ENCODE data around the gene GBF1.
A peak's percentile ranks its signal among the peaks of the same experiment; 100 is the strongest.
"Not testable (repeated sequence)": the region's sequence is repeated elsewhere in the genome, so short reads cannot be mapped to it uniquely, and the experiment has no call there.

GBF1 gene

GRCh38 chr10:102302611-102303010 lies 57.3 kb downstream of the GBF1 start:
- DNase-seq = no peak

DNA sequence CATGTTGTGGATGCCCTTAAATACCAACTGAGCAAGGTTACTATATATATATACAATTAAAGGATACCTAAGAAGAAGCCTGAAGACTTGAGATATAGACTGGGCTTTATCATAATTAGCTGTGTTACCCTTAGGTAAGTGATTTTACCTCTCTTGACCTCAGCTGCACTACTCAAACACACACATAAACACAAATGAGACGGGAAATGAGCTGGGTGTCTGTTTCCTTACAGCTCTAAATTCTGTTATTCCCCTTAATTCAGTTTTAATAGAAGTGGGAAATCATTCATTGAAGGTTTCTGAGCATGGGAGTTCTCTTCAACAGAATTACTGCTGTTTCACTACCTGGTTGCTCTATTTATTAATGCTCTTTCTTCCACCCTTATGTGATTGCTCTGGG lies 60.7 kb downstream of the GBF1 start:
- no peak for DNase-seq

GRCh38 chr10:102306710-102307109 lies 61.4 kb downstream of the GBF1 start:
- no peak for DNase-seq

GRCh38 chr10:102308318-102308717 lies 63.0 kb downstream of the GBF1 start:
- DNase-seq = not testable (repeated sequence)

GRCh38 chr10:102309236-102309635 lies 63.9 kb downstream of the GBF1 start:
- no peak for DNase-seq

DNA sequence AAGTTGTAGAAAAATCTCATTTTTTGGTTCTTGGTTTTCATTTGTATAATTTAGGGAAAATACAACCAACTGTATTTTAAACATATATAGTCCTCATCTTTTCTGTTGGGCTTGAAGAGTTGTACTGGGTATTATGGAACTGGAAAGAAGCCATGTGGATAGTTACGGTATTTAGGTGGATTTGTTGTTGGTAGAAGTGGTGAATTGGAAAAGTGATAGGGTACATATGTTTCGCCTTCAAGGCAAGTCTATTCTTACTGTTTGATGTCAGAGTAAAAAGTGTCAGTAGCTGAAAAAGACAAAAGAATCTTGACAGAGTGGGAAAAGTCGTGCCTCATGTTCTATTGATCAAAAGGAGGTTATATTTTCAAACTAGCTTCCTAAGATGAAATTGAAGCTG lies 64.6 kb downstream of the GBF1 start:
- no peak for DNase-seq

GRCh38 chr10:102310361-102311024 lies 65.2 kb downstream of the GBF1 start:
- no peak for DNase-seq

GRCh38 chr10:102311025-102311420 lies 65.7 kb downstream of the GBF1 start:
- no peak for DNase-seq

DNA sequence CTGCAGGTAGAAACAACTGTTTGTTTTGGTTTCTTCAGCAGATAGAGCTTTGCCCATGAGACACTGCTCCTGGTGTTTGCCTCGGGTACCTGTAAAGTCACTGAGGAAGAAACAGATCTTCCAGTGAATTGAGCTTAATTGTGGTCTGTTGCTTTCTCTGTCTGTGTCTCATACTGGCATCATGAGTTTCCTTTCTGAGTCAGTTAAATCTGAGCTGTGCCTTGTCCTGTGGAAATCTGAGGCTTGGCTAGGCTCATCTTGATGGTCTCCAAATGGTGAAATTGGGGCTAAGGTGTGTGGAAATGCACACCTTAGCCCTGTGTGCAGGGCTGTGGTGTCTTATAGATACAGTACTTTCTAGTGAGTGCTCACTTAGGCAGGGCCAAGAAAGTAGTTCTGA lies 67.4 kb downstream of the GBF1 start:
- DNase-seq = no peak

DNA sequence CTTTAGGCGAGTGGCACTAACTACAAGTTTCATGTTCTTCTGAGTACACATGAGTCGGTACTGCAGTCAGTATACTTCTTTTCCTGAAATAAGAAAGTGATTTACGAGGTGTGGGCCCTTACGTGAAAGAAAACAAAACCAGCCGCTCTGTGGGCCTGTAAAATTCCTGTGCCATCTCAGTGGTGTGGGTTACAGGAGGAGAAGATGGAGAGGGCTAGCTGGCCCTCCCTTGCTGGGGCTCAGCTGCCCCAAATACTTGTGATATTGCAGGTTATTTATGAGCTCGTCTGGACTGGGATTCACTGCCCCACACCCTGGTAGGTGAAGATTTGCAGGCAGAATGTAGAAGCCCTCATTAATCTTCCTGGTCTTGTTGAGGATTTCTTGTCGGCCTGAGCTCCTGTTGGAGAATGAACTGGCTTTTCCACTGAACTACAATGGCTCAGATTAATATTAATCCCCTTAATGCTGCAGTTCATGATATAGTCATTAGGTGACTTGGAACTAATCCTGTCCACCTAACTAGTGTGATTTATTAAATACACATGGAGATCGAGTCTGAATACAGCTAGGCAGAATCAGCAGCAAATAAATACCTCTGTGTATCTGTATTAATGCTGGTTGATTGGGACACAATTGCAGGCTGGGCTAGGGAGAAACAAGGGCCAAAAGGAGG lies 68.0 kb downstream of the GBF1 start:
- no peak for DNase-seq

DNA sequence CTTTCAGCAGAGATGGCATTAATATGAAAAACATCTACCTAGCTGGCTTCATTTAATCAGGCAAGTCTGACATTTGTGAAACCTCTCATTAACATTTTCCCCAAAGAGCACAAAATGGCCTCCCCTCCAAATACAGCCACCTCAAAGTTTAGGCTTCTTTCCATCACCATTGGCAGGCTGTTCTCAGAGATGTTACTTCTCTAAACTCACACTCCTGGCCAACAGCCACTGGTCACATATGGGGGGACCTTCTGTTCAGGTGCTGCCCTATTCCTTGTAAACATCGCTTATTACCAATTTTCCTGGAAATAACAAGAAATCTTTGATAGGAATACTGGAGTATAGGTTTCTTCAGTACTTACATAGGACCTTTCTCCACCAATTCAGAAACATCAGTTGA lies 69.5 kb downstream of the GBF1 start:
- DNase-seq = no peak

- DNase-seq = no peak
Observed at GRCh38 chr10:102316421-102316820, 71.1 kb downstream of the GBF1 start.

DNA sequence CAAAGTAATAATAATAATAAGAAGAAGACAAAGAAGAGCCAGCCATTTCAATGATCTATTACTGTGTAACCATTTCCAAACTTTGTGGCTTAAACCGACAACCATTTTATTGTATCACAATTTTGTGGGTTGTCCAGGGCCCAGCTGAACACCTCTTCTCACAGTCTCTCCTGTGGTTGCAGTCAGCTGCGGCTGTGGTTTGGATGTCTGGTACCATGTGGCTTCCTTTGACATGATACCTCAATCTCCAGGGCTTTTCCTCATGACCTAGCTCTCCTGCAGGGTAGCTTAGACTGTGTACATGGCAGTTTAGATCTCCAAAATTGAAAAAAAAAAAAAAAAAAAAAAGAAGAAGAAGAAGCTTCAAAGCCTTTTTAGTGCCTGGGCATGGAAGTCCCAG lies 77.6 kb downstream of the GBF1 start:
- DNase-seq = no peak

DNA sequence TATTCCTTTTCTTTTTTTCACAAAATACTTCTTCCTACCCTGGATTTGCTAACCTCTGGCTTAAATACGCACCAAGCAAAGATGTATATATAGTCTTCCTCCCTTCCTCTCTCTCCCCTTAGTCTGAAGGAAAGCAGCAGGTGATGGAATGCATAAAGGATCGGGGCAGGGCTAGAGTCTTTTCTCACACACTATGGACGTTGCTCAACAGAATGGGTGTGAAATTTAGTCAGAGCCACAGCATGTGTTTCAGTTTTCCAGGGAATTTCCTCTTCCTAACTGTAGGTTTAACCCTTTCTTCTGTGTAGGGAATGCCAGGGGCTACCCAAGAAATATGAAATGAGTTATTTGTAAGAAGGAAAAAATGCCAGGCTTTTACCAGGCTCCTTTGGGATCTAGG lies 78.7 kb downstream of the GBF1 start:
- DNase-seq = no peak

- DNase-seq = no peak
Observed at GRCh38 chr10:102326031-102326430, 80.7 kb downstream of the GBF1 start.

DNA sequence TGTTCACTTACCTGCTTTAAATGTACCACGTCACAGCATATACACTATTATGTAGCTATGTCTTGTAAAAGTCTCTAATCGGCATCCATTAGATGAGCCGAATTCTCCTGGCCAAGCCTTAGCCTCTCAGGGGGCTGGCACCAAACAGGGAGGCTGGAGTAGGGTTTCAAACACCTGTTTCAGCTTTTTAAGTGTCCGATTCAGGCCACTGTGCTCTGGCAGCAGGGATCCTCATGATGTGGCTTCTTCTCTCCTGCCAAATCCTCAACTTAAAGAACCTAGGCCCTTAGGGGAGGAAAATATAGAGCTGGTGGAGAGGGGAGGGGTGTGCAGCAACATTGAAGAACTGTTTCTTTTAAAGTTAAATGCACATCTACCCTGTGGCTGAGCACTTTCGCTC lies 81.7 kb downstream of the GBF1 start:
- no peak for DNase-seq

GRCh38 chr10:102327641-102328040 lies 82.3 kb downstream of the GBF1 start:
- no peak for DNase-seq

GRCh38 chr10:102332772-102333171 lies 87.4 kb downstream of the GBF1 start:
- DNase-seq = no peak

GRCh38 chr10:102334101-102334500 lies 88.8 kb downstream of the GBF1 start:
- DNase-seq = peak; percentile 18 to 59 (median 42)

- no peak for DNase-seq
Observed at GRCh38 chr10:102335184-102335583, 89.9 kb downstream of the GBF1 start.

DNA sequence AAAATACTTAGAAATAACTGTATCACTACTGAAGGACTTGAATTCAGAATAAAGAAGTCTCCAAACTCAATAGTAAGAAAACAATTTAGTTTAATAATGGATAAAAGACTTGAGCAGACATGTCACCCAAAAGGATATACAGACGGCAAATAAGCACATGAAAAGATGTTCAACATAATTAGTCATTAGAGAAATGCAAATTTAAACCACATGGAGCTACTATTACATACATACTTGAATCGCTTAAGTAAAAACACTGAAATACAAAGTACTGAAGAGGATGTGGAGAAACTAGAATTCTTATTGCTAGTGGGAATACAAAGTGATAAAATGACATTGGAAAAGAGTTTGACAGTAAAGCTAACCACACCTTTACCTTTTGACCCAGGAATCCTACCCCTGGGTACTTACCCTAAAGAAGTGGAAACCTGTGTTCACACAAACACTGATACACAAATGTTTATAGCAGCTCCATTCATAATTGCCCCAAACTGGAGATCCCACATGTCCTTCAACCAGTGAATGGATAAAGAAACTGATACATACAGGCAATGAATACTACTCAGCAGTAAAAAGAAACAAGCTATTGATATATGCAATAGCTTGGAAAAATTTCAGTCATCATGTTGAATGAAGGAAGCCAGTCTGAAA lies 95.8 kb downstream of the GBF1 start:
- DNase-seq = no peak

DNA sequence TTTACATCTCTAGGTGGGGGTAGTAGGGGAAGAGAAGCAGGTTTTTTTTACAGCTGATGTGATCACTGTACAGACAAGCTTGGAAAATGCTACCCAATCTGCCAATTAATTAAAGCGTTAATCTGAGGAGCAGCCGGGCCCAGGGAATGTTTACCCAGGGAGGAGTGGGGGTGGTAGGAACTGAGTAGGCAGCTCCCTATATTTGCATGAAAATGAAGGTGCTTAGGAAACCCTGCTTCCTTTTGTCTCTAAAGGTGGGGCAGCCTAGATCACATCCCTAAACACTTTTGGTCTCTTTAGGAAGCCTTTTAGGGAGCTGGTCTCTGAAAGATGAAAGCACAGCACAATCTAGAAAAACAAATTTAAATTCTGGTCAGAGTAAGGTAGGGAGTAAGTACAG lies 97.1 kb downstream of the GBF1 start:
- DNase-seq = no peak

GRCh38 chr10:102342958-102343357 lies 97.6 kb downstream of the GBF1 start:
- DNase-seq = no peak

- no peak for DNase-seq
Observed at GRCh38 chr10:102344067-102344466, 98.7 kb downstream of the GBF1 start.

All from suppressor macrophage (primary cell).